HepG2 (cell line): ENCODE data around the gene NCF4. TPM values are rescaled to one million over a fixed set of nuclear protein-coding genes. Genes with fewer than 3 reads are reported as not detected.
A peak's percentile ranks its signal among the peaks of the same experiment; 100 is the strongest.

Source experiments
- ATAC-seq: fragments of 200-7000 bp; cut with Tn5 transposase; 3 replicates; pipeline ENCODE4 v1.9.1; 2020; ENCODE audit warnings: mild to moderate bottlenecking, moderate library complexity
- BruUV-seq: library from RNA; stranded (reverse); fragments of 400-500 nt; replicated peaks from 2 replicates; lab custom pipeline; 2021; lab: Mats Ljungman, UMichigan
- CTCF ChIA-PET: fragments of 300-600 bp; formaldehyde crosslinking; extraction: SDS; loops from one replicate; lab custom pipeline; 2021; ENCODE audit warnings: low total read pairs, inconsistent platforms, low intra/inter-chr PET ratio; lab: Yijun Ruan, JAX
- POLR2A ChIA-PET: fragments of 350-600 bp; sonication (Branson Sonifier 250); formaldehyde crosslinking; loops from one replicate; lab custom pipeline; 2020; ENCODE audit warnings: antibody characterized with exemption, inconsistent platforms; lab: Yijun Ruan, JAX
- DNase-seq: peaks from one replicate; pipeline ENCODE4 v3.0.0-alpha.2; 2015; ENCODE audit warnings: low spot score
- FAIRE-seq: peaks from 3 replicates; lab custom pipeline; 2011; peaks lifted over from hg19 to GRCh38; lab: Jason Lieb, UNC
- H2AFZ ChIP-seq: one replicate; pipeline ENCODE4 v1.6.1; 2011; ENCODE audit warnings: low read length, inconsistent platforms
- H3K27ac ChIP-seq: fragments of 300-600 bp; 3 replicates; pipeline ENCODE4 v1.8.0; 2011; ENCODE audit warnings: mixed run types, mild to moderate bottlenecking, mixed read lengths, low read length, inconsistent platforms; ENCODE audit not compliant: insufficient read depth; ENCODE audit errors: extremely low read length
- H3K27me3 ChIP-seq, 2 experiments: fragments of 200-600 bp in 1 of 2; 2 replicates in 1 of 2; 3 replicates in 1 of 2; pipeline versions ENCODE4 v1.6.0 to v1.8.0; 2011; ENCODE audit warnings: low read length in 2 of 2, mild to moderate bottlenecking in 2 of 2, moderate library complexity in 2 of 2, inconsistent platforms in 1 of 2; ENCODE audit not compliant: insufficient read depth in 2 of 2, control insufficient read depth in 1 of 2
- H3K36me3 ChIP-seq, 2 experiments: fragments of 200-600 bp in 1 of 2; replicated peaks in 1 of 2; 2 replicates in 1 of 2; 3 replicates in 1 of 2; pipeline versions ENCODE4 v1.5.1 to v1.8.0; 2011; ENCODE audit warnings: low read length in 2 of 2, inconsistent platforms in 1 of 2; ENCODE audit not compliant: insufficient read depth in 2 of 2, control insufficient read depth in 1 of 2
- H3K4me1 ChIP-seq: 2 replicates; pipeline ENCODE4 v1.5.1; 2012; ENCODE audit warnings: low read length, inconsistent platforms; ENCODE audit not compliant: insufficient read depth
- H3K4me2 ChIP-seq: 2 replicates; pipeline ENCODE4 v1.6.0; 2011; ENCODE audit warnings: low read depth, low read length, inconsistent platforms
- H3K4me3 ChIP-seq, 3 experiments: fragments of 200-600 bp in 1 of 3; sonication (generic), shearing (Covaris generic) in 1 of 3; replicated peaks in 1 of 3; 2 replicates each; pipeline ENCODE4 v1.5.1; 2011 to 2016; ENCODE audit warnings: low read length in 3 of 3, inconsistent platforms in 2 of 3, low read depth in 2 of 3, mild to moderate bottlenecking in 2 of 3, control low read depth in 1 of 3, mixed read lengths in 1 of 3; ENCODE audit not compliant: insufficient read depth in 1 of 3
- H3K79me2 ChIP-seq: one replicate; pipeline ENCODE4 v1.6.1; 2011; ENCODE audit warnings: low read length, inconsistent platforms; ENCODE audit not compliant: insufficient read depth
- H3K9ac ChIP-seq: 2 replicates; pipeline ENCODE4 v1.6.0; 2011; ENCODE audit warnings: mild to moderate bottlenecking, low read depth, low read length, inconsistent platforms; ENCODE audit not compliant: insufficient read depth
- H3K9me3 ChIP-seq: 2 replicates; pipeline ENCODE4 v1.5.1; 2012; ENCODE audit warnings: mild to moderate bottlenecking, low read length
- H4K20me1 ChIP-seq: 2 replicates; pipeline ENCODE4 v1.6.0; 2011; ENCODE audit warnings: inconsistent platforms, mild to moderate bottlenecking, low read length, moderate library complexity; ENCODE audit not compliant: insufficient read depth
- GATA4 ChIP-seq: sonication (generic); IDR thresholded peaks from 2 replicates; pipeline ENCODE4 v1.6.1; 2016; ENCODE audit warnings: antibody characterized with exemption, low read depth, borderline replicate concordance
- MLXIP ChIP-seq: sonication (generic); formaldehyde crosslinking; IDR thresholded peaks from 2 replicates; pipeline ENCODE4 v1.9.0; 2021; ENCODE audit warnings: missing genetic modification reagents, borderline replicate concordance
- ZNF431 ChIP-seq: sonication (generic); formaldehyde crosslinking; IDR thresholded peaks from 2 replicates; pipeline ENCODE4 v1.9.0; 2022; ENCODE audit warnings: missing genetic modification reagents, low read depth, mild to moderate bottlenecking, borderline replicate concordance
- ZNF496 ChIP-seq: sonication (generic); formaldehyde crosslinking; IDR thresholded peaks from 2 replicates; pipeline ENCODE4 v1.8.1; 2023; ENCODE audit warnings: mild to moderate bottlenecking, moderate library complexity, missing genetic modification reagents; ENCODE audit not compliant: insufficient replicate concordance
- ZNF629 ChIP-seq: sonication (generic); formaldehyde crosslinking; conservative IDR thresholded peaks from 2 replicates; pipeline ENCODE4 v1.5.0; 2020; ENCODE audit warnings: missing genetic modification reagents
- WGBS: methylation state at CpG from one replicate; pipeline ENCODE4 v1.1.6; 2017; ENCODE audit warnings: low lambda C conversion rate; 5-methylcytosine and 5-hydroxymethylcytosine counted together
- in situ Hi-C: cut with HindIII; loops from 2 replicates; pipeline ENCODE4 v1.10.0; 2017; ENCODE audit warnings: low pct_unique_long_range_greater_than_20kb; ENCODE audit not compliant: extremely low pct_ligation_motif_present
- intact Hi-C: fragments of 100-400 bp; cut with micrococcal nuclease; formaldehyde crosslinking; loops from one replicate; pipeline ENCODE4 v1.10.0; 2022; ENCODE audit not compliant: unreplicated experiment
- polyA plus RNA-seq, 8 experiments: library from polyadenylated mRNA; depleted of rRNA in 3 of 8; stranded (reverse) in 7 of 8; unstranded in 1 of 8; fragments of >200 nt; fragmentation: Illumina TruSeq in 4 of 8; extraction: Trizol in 4 of 8; gene quantifications; 2 replicates each; pipeline versions ENCODE4 v1.2.1 to v1.2.3, GENCODE V29; 2011 to 2016; ENCODE audit warnings: low read depth in 4 of 8, missing spikeins in 1 of 8, mixed read lengths in 1 of 8; ENCODE audit not compliant: insufficient read depth in 1 of 8
- total RNA-seq, 5 experiments: library from RNA; depleted of rRNA; stranded (reverse); fragments of >200 nt; fragmentation: Illumina TruSeq; extraction: Trizol; gene quantifications; 2 replicates each; pipeline ENCODE4 v1.2.3, GENCODE V29; 2016; ENCODE audit warnings: low read depth in 1 of 5

The NCF4 gene
- total and polyA plus RNA-seq, 2 of the 13 experiments (the other 11 are each of a cell fraction or from before 2014, with no cell fraction given) = not detected

DNA sequence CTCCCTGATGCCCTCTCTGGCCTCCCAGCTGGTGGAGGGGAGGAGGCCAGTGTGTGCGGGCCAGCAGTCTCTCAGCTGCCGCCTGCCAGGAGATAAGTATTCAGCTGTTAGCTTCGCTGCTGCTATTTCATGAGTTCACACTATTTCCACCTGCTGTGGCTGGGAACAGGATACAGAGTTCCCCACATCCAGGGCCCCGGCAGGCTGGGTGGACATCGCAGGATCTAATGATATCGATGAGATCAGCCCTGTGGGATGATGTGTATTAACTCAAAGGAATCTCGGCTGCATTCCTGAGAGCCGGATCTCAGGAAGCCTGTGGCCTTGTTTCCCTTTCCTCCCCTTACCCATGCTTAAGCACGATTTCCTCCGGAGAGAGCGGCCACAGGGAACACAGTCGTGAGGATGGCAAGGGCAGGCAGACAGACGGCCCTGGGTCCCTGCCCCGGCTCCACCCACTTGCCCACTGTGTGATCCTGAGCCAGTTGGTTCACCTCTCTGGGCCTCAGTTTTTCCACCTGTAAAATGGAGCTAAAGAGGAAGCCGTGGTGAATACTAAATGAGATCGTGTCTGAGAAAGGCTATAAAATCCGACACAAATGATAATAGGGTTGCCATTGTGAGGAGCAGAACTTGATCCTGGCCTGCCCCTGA, 37.5 kb upstream of the NCF4 start:
- Histone ChIP-seq H3K4me2 (no peak overlapping the region), H3K9me3 (no peaks in the 10 kb centered on the region), H3K4me3 (no peak overlapping the region), H3K4me1 (no peaks in the 10 kb centered on the region), H3K9ac (no peak overlapping the region), H4K20me1 (no peaks in the 10 kb centered on the region), H3K36me3 (no peaks in the 10 kb centered on the region), H3K27ac (no peak overlapping the region), H3K79me2 (no peaks in the 10 kb centered on the region), H3K27me3 (peaks cover 2 to 28% of the 10 kb centered on the region in 2 experiments; a peak in 3 of 5 replicates), H2AFZ (no peak overlapping the region)
- POLR2A ChIA-PET = no interaction called here
- FAIRE-seq (no peak), ATAC-seq (no peak), DNase-seq (no peak)
- CTCF ChIA-PET = no interaction called here
- BruUV-seq = no TSS peak
- intact Hi-C loops = no loop called here
- TF ChIP-seq GATA4 = no peak
- no peak for TF ChIP-seq ZNF431 (CRISPR knock-in tag)
- no peak for TF ChIP-seq MLXIP
- no peak for TF ChIP-seq ZNF496 (CRISPR knock-in tag)
- TF ChIP-seq ZNF629 = peak; percentile 74
- in situ Hi-C loops = no loop called here
- 27% methylated on average over 14 of the region's 17 CpGs for WGBS
